Measurements from ENCODE around the gene RBM19.
A peak's percentile ranks its signal among the peaks of the same experiment; 100 is the strongest.
"Not testable (repeated sequence)": the region's sequence is repeated elsewhere in the genome, so short reads cannot be mapped to it uniquely, and the experiment has no call there.

RBM19 gene

DNA sequence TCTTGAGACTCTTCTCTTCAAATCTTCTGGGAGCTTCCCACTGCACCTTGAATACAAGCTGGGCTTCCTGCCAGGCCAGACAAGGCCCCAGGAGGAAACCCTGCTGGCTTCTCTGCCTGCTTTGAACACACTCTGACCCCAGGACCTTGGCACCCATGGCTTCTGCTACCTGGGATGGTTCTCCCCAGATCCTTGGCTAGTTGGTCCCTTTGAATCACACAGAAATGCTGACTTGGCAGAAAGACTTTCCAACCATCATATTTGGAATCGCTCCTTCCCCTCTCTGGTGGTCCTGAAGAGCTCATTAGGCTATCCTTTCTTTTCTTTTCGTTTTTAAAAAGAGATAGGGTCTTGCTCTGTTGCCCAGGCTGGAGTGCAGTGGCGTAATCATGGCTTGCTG lies 132.7 kb downstream of the RBM19 start:
- no peak for DNase-seq (ENCODE audit: low spot score)

DNA sequence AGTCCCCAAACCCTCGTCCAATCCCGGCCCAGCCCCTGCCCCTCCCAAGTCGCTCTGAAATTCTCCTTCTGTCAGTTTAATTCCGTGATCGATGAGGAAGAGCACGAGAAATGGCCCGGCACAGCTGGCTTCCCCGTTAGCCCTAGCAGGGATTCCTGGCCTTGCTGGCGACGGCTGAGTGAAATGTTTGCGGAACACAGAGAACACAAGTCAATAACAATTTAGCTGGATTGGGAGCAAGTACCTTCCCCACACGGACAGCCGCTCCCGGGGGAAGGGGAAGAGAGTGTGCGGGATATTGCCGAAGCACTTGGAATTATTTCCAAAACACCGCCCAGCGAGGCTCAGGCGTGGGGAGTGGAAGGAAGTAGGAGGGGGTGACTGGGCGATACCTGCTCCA lies 134.6 kb downstream of the RBM19 start:
- DNase-seq (ENCODE audit: low spot score), result no peak

DNA sequence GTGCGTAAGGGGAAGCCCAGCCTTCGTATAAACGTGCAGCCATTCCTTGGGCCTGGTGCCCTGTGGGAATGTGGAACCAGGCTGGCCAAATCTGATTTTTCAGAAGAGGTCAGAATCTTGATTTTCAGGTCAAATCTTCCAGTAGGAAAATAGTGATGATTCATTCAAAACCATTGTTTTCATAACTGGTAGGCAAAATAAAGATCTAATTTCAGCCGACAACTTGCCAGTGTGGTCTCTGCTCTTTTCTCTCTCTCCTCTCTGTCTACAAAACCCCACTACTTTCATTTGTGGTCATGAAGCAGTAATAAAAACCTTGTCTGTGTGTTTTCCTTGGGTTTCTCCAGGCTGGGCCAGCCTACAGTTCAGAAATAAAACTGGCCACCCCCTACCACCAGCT lies 135.1 kb downstream of the RBM19 start:
- no peak for DNase-seq (ENCODE audit: low spot score)

DNA sequence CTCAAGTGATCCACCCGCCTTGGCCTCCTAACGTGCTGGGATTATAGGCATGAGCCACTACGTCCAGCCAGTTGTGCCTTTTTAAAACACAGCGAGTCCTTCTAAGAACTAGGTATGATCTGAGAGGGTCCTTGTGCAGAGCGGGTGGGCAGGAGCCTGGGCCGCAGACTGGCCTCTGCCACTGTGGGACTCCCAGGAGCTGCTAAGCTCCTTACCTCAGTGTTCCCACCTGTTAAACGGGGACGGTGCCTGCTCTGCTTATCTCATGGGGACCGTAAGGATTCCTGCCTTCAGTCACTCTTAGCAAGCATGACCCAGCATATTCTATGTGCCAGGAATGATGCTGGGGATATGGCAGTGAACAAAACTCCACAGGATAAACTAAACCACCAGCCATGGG lies 136.9 kb downstream of the RBM19 start:
- no peak for DNase-seq (ENCODE audit: low spot score)

DNA sequence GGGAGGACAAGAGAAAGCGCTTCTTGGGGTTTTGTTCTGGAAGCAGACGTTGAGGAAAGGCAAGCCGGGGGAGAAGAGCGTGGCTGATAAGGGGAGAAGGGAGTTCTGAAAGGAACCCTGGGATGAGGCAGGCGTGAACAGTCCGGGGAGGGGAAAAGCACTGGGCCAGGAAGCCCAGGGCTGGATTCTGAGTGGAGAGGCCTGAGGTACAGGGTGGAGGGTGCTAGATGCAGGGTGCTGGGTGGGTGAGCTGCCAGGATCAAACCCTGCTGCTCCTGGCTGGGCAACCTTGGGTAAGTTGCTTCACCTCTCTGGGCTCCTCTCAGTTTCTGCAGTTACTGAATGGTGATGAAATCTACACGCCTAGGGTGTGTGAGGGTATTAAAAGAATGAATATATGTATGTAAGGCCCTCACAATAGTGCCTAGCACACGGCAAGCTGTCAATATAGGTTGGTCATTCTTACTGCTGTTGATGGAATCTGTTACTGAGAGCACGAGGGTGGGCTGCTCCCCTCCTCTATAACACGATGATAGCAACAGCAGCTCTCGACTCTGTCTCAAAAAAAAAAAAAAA lies 138.5 kb downstream of the RBM19 start:
- no peak for DNase-seq (ENCODE audit: low spot score)

DNA sequence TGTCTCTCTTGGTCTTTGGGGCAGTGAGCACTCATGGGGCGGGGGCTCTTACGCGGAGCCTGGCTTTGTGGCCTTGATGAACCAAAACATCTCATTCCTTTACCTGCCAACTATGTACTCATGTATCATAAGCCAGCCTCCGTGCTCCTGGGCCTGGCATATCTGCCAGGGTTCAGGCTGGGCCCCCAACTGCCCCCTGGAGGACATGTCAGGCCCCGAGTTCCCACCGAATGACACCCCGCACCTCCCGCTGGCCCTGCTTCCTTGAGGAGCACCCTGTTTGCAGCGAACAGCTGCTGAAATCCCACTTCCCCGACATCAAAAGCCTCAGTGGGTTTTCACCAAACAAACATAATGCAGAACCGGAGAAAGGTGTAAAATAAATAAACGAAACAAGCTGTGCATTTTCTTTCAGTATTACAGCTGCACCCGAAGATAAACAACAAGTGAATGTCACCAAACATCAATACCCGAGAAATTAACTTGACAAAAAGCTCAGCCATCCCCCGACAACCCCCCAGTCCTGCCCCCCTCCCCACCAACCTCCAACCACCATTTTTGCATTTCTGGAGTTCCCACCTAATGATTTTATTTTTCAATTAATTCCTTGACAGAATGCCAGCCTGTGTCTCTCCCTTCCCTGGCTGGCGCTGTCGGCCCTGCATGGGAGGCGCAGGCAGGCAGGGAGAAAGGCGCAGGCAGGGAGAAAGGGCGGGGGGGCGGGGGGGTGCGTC lies 139.2 kb downstream of the RBM19 start:
- DNase-seq (ENCODE audit: low spot score), result no peak

DNA sequence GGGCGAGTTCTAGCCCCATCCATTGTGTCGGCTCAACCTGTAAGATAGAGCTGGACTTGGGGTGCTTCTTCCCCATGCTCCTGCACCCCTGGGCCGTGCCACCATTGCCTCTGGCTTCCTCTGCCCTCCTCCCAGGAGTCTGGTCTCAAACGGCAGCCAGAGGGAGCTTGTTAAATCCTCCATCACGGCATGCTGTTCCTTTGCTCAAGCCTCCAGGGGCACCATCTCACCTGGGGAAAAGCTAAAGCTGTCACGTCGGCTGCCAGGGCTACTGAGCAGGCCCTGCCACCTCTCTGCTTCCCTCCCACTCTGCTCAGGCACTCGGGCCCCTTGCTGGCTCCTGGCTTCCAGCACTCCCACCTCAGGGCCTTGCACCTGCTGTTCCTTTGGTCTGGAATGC lies 140.4 kb downstream of the RBM19 start:
- no peak for DNase-seq (ENCODE audit: low spot score)

DNA sequence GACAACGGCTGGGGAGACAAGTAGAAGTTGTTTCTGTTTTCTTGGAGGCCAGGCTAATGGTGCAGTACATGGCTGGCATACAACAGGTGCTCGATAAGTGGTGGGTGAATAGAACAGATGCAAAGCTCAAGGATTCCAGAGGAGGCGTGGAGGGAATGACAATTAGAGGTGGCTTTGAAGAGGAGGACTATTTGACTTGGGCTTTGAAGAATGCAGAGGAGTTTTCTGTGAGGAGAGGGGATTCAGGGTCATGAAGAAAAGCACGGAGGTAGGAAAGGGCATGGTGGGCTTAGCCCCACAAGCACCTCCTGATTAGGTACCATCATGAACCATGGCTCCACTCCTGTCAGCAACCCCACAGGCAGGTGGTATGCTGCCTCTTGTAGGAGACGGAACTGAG lies 142.3 kb downstream of the RBM19 start:
- DNase-seq (ENCODE audit: low spot score), result no peak

DNA sequence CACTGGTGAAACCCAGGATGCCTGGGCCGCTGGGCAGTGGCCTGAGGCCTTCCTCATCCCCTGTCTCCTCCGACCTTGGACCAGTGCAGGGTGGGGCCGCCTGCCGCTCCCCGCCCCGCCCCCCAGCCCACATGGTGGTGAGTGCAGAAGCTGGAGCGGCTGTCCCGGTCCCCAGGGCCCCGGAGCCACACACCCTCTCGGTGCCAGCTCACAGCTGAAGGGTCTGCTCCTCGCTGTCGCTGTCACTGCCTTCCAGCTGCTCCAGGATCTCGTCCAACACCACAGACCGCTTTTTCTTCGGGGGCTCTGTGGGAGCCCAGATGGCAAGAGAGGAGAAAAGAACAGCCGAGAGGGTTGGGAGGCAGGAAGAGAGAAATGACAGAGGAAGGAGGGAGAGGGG lies 143.1 kb downstream of the RBM19 start:
- peak; percentile 26 for DNase-seq (ENCODE audit: low spot score)

DNA sequence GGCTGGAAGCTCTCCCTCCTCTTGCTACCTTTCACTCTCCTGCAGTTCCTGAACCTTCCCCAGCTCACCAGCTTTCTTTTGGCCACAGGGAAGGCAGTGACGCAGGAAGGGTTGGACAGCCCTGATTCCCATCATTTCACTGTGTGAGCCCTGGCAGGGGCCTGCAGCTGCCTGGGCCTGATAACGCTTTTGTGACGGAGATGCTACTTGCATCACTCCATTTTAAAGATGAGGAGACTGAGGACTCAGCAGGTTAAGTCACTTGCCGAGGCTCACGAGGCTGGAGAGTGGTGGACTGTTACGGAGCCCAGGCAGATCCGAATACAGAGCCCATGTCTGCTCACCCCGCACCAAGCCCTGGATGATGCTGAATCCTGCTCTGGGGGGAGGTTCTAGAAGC lies 145.3 kb downstream of the RBM19 start:
- DNase-seq (ENCODE audit: low spot score), result no peak

DNA sequence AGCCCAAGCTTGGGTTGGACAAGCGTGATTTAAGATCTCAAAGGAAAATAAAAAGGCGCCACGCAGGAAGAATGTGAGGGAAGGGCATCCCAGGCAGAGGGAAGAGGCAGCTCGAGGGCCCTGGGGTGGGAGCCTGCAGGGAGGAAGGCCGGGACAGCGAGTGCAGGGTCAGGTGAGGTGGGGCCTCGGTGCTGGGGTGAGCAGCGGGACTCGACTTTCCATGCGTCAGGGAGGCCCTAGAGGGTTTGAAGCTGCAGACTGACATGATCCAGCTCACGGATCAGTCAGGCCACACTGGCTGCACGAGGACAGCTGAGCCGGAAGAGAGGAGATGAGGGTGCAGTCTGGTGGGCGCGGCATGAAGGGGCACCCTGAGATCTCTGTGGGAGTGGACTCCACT lies 145.8 kb downstream of the RBM19 start:
- no peak for DNase-seq (ENCODE audit: low spot score)

DNA sequence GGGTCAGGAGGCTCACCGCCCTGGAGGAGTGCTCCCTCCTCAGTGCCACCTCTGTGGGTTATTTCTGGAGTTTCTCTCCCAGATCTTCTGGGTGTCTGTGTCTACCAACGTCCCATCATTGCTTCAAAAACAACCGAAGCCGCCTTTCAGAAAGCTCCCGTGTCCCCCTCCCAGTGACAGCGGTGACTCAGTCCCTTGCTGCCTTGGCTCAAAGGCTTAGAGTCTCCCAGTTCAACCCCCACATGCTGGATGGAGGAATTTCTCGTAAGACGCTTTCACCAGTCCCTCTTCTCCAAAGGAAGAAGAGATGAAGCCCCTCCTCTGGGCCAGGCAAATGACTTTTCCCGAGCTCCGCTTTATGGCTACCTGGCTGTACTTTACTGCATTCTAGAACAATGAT lies 146.6 kb downstream of the RBM19 start:
- no peak for DNase-seq (ENCODE audit: low spot score)

DNA sequence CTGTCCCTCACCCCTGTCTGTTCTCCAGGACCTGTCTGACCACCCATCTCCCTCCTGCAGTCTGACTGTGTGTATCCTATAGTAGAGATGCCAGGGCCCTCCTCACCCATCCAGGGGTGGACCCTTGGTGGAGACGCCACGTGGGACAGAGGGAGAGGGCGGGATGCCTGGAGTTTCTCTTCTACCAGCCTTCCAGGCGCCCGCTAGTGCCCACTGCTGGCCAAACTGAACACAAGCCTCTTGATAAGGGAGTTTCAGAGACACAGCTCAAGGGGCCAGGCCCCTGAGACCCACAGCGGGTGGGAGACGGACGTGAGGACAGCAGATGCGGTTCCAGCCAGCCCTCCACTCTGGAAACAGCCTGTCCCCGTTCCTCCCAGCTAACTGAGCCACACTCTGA lies 147.3 kb downstream of the RBM19 start:
- DNase-seq (ENCODE audit: low spot score), result no peak

DNA sequence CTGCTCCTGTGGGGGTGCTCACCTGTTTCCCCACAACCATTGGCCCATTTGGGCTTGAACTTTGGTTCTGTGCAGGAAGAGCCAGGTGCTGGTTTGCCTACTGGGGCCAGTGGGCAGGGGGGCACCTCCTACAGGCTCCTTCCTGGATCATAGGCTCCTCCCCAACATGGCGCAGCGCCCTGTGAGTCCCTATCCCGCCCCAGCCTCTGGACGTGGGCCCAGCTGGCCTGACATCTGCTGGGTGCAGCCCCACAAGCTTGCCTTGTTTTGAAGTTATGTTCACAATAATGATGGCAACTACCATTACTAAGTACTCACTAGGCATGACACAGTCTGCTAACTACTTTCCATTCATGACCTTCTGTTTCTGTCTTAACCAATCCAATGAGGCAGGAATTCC lies 147.8 kb downstream of the RBM19 start:
- peak; percentile 56 for DNase-seq (ENCODE audit: low spot score)

DNA sequence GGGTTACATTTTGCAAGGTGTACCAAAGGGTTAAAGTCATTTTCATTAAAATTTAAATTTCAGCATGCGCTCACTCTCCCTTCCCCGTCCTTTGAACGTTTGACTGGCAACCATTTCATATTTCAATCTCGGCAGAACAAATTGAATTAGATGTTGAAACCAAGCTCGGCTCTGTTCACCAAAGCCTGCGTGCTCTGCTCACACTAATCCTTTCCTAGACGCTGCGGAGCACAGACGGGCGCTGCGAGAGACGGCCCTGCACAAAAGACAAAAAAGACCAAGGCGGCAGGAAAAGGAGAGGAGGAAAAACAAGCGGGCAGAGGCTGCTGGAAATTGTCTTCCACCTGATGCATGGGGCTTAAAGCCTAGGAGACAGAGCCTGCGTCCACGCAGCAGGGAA lies 149.3 kb downstream of the RBM19 start:
- DNase-seq (ENCODE audit: low spot score), result no peak

DNA sequence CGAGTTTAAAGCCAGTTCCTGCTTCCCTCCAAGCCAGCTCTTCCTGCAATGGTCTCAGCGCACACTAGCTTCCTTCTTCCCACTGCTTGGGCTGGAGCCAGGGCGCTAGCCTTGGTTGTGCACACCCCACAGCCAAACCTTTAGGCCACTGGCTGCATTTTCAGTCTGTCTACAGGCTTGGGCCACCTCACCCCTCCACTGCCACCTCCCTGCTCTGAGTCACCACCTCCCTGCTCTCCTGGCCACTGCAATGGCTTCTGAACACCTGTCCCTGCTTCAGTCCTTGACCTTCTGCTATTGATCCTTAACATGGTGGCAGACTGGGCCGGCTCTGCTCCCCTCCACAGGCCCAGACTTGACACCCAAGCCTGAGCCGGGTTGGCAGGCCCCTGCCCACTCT lies 151.1 kb downstream of the RBM19 start:
- DNase-seq (ENCODE audit: low spot score), result no peak

DNA sequence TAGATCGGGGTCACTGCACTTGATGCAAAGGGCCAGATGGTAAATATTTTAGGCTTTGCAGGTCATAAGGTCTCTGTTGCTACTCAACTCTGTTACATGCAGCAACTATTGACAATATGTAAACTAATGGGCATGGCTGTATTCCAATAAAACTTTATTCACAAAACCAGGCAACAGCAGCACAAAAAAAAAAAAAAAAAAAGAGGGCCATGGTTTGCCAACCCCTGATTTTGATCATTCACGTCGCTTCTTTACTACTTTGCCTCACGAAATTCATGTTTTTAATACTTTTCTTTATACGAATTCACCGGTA lies 152.9 kb downstream of the RBM19 start:
- no peak for DNase-seq (ENCODE audit: low spot score)

DNA sequence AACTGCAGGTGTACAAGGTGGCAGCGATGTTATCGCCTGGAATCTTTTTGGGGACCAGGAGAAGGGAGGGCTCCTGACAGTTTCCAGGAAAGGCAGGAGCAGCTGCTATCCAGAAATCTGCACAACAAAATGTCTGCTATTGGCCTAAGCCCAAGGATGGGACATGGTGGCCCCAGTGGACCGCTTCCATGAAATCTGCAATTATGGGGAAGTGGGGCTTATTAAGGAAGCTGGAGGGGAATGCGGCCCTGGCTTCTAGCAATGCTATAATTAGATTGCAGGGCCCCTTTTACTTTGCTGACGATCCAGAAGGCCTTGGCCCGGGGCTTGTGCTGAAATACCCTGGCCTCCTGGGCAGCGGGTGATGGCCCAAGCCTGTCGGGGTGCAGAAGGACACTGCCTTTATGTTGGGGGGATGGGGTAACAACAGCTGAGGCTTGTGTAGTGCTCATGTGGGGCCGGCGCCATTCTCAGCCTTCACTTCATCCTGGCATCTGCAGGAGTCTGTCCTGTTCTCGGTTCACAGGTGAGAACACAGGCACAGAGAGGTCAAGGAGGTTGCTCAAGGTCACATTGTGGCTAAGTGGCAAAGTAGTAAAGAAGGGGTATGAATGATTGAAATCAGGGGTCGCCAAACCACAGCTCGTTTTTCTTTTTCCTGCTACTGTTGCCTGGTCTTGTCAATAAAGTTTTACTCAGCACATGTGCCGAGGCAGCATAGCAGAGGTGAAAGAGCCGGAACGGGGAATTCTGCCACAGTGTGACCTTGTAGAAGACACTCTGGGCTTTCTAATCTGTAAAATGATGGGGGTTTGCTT lies 153.5 kb downstream of the RBM19 start:
- no peak for DNase-seq (ENCODE audit: low spot score)

DNA sequence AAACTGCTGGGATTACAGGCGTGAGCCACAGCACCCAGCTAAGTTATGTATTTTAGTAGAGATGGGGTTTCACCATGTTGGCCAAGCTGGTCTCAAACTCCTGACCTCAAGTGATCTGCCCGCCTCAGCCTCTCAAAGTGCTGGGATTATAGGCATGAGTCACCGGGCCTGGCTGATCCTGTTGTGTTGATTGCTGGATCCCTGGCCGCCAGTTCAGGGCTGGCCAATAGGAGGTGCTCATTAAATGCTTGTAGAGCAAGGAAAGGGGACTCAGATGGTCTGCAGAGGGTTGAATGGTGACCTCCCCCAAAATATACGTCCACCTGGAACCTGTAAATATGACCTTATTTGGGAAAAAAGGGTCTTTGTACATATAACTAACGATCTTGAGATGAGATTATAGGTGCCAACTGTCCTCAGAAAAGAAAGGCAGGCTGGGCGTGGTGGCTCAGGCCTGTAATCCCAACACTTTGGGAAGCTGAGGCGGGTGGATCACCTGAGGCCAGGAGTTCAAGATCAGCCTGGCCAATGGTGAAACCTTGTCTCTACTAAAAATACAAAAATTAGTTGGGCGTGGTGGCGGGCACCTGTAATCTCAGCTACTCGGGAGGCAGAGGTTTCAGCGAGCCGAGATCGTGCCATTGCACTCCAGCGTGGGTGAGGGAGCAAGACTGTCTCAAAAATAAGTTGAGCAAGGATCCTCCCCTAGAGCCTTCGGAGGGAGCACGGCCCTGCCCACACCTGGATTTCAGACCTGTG lies 156.5 kb downstream of the RBM19 start:
- not testable (repeated sequence) for DNase-seq (ENCODE audit: low spot score)

DNA sequence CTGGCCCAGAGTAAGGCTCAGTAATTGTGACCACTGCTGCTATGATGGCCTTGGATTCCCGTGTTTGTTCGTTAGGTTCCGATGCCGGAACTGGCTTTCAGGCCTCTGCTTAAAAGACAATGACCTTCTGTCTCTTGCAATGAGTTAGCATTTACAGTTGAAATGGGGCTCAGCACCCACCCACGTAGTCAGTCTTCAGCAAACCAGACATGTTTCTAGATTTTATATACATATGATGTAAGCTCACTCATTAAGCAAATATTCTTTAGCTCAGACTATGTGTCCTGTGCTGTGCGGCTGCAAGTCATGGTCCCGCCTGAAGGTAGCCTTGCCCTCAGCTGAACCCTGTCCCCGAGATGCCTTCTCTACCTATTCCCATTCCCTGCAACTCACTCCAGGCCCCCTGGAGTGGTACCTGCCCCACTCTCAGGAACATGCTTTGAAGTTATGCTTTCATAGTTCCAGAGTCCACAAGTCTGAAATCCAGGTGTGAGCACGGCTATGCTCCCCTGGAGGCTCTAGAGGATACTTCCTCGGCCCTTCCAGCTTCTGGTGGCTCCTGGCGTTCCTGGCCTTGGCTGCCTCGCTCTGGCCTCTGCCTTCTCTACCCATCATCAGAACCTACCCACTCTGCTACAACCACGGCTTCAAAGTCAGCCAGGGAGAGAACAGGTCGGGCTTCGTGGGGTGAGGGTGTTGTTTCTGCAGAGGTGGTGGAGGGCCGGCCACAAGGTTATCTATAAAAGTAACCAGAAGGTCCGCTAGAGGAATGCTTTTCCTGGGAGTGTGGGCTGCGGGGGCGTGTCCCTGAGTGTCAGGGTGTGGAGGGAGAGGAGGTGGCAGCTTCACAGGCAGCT lies 157.8 kb downstream of the RBM19 start:
- DNase-seq (ENCODE audit: low spot score), result peak; percentile 11

DNA sequence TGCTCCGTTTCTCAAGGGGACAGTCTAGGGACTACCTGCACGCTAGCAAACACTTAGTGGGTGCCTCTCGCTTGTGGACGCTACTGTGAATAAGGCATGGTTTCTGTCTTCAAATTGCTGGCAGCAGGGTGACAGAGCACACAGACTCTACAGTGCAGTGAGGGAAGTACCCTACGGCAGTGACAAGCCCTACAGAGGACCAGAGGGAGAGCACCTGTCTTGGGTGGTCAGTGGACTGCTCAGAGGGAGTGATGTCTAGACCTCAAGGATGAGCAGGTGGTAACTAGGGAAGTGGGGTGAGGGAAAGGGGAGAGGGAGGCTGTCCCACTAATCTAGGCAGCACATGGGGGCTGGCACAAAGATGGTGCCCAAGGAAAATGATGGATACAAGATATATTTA lies 160.5 kb downstream of the RBM19 start:
- DNase-seq (ENCODE audit: low spot score), result no peak

Data from pons (tissue), 1 donor.